Esophagus squamous epithelium (tissue), 5 donors: ENCODE measurements around the gene PHLDA1. TPM values are rescaled to one million over a fixed set of nuclear protein-coding genes. Genes with fewer than 3 reads are reported as not detected.

ENCODE experiments used
- DNase-seq: peaks from one replicate; lab custom pipeline; 2025; lab: John Stamatoyannopoulos, UW
- H3K27ac ChIP-seq, 4 donors: fragments of 200-600 bp; sonication (generic); one replicate each; pipeline ENCODE4 v1.5.1; 2016 to 2019; ENCODE audit warnings: mild to moderate bottlenecking in 1 of 4
- H3K27me3 ChIP-seq, 4 donors: fragments of 200-600 bp; sonication (generic); 1 replicate in 3 of 4; 2 replicates in 1 of 4; pipeline versions ENCODE4 v1.5.1 to v1.6.0; 2017 to 2021; ENCODE audit warnings: antibody characterized with exemption in 1 of 4
- H3K36me3 ChIP-seq, 3 donors: fragments of 200-600 bp; sonication (generic); one replicate each; pipeline ENCODE4 v1.5.1; 2016 to 2019
- H3K4me1 ChIP-seq, 3 donors: fragments of 200-600 bp; sonication (generic); one replicate each; pipeline ENCODE4 v1.5.1; 2017 to 2019
- H3K4me3 ChIP-seq, 4 donors: fragments of 200-600 bp; sonication (generic); 1 replicate in 3 of 4; 2 replicates in 1 of 4; pipeline ENCODE4 v1.5.1; 2016 to 2019; ENCODE audit warnings: mild to moderate bottlenecking in 2 of 4, moderate library complexity in 1 of 4
- H3K9me3 ChIP-seq, 3 donors: fragments of 200-600 bp; sonication (generic); one replicate each; pipeline ENCODE4 v1.5.1; 2016 to 2019
- POLR2A ChIP-seq, 4 donors: fragments of 450-650 bp; IDR thresholded peaks; one replicate each; pipeline ENCODE4 v1.6.1; 2017; ENCODE audit warnings: antibody characterized with exemption in 4 of 4, mild to moderate bottlenecking in 4 of 4, moderate library complexity in 3 of 4
- WGBS, 2 donors: methylation state at CpG; one replicate each; pipeline ENCODE4 v1.1.5; 2018; 5-methylcytosine and 5-hydroxymethylcytosine counted together
- intact Hi-C: fragments of 100-400 bp; cut with DNase I; formaldehyde crosslinking; loops from one replicate; pipeline ENCODE4 v1.15.0; 2022
- total RNA-seq, 4 donors: library from RNA; depleted of rRNA; stranded (reverse); fragments of >200 nt; gene quantifications; one replicate each; pipeline ENCODE4 v1.1.0, GENCODE V29; 2016
- TF ChIP-seq, protein P1 (sequence below), 6 experiments: fragments of 450-650 bp in 4 of 6; fragments of 200-600 bp in 2 of 6; sonication (generic) in 2 of 6; IDR thresholded peaks; one replicate each; pipeline ENCODE4 v1.5.1; 2016 to 2019; ENCODE audit warnings: antibody characterized with exemption in 6 of 6, mild to moderate bottlenecking in 4 of 6, moderate library complexity in 4 of 6
- donor health status: DM: yes; HTN: yes; CAD: no.

PHLDA1 gene
- total RNA-seq, 4 donors from 2014 or later, result 33.8 to 77.8 (median 56.7) TPM

DNA sequence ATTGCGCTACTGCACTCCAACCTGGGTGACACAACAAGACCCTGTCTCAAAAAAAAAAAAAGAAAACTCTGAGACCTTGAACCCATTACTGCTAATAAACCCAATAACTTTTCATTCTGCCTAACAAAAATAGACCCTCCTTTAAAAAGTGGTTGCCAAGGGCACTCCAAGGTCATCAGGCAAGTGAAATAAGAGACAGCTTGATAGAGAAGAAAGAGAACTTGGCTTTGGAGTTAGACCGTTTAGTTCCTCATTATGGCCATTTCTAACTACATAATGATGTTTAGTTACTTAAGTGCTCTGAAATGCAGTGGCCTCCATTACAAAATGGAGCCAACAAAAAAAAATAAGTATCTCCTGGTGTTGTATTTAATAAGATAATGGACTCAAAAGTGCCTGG lies 55.9 kb downstream of the PHLDA1 start:
- 80 to 90% methylated on average over 2 of the region's 2 CpGs for WGBS, 2 donors
- H3K36me3 ChIP-seq, result no peaks in the 10 kb centered on the region
- no peaks in the 10 kb centered on the region for H3K27me3 ChIP-seq
- intact Hi-C loops, result no loop called here
- TF ChIP-seq, protein P1, sequence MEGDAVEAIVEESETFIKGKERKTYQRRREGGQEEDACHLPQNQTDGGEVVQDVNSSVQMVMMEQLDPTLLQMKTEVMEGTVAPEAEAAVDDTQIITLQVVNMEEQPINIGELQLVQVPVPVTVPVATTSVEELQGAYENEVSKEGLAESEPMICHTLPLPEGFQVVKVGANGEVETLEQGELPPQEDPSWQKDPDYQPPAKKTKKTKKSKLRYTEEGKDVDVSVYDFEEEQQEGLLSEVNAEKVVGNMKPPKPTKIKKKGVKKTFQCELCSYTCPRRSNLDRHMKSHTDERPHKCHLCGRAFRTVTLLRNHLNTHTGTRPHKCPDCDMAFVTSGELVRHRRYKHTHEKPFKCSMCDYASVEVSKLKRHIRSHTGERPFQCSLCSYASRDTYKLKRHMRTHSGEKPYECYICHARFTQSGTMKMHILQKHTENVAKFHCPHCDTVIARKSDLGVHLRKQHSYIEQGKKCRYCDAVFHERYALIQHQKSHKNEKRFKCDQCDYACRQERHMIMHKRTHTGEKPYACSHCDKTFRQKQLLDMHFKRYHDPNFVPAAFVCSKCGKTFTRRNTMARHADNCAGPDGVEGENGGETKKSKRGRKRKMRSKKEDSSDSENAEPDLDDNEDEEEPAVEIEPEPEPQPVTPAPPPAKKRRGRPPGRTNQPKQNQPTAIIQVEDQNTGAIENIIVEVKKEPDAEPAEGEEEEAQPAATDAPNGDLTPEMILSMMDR (IDR thresholded peaks at IDR 0.05), result no peak
- no peak for TF ChIP-seq POLR2A (IDR thresholded peaks at IDR 0.05)
- H3K4me1 ChIP-seq, result peaks cover 23 to 34% (median 31%) of the 10 kb centered on the region in 3 donors
- DNase-seq, result no peak
- H3K27ac ChIP-seq, result peak overlapping the region in 1 of 4 donors; percentile 32
- H3K9me3 ChIP-seq, result no peaks in the 10 kb centered on the region
- no peak overlapping the region for H3K4me3 ChIP-seq

Other genes with a start within 250 kb of the PHLDA1 start
- 100 to 1,000 TPM; 103 to 279 (median 201) TPM for gene NAP1L1, start 52.9 kb upstream of the PHLDA1 start, total RNA-seq